NCI-H2196 treated with DMSO at 0.1 percent for 48 hours (cell line): ENCODE data around the gene MTFR2.
"Not testable (repeated sequence)": the region's sequence is repeated elsewhere in the genome, so short reads cannot be mapped to it uniquely, and the experiment has no call there.

Experiments used
- DNase-seq: peaks from one replicate; lab custom pipeline; 2025; ENCODE audit not compliant: unreplicated experiment; lab: John Stamatoyannopoulos, UW

The MTFR2 gene

GRCh38 chr6:136236466-136237293 lies 13.4 kb downstream of the MTFR2 start:
- DNase-seq = no peak

- peak; percentile 50 for DNase-seq
These were observed 14.9 kb downstream of the MTFR2 start for GRCh38 chr6:136235233-136235564.

DNA sequence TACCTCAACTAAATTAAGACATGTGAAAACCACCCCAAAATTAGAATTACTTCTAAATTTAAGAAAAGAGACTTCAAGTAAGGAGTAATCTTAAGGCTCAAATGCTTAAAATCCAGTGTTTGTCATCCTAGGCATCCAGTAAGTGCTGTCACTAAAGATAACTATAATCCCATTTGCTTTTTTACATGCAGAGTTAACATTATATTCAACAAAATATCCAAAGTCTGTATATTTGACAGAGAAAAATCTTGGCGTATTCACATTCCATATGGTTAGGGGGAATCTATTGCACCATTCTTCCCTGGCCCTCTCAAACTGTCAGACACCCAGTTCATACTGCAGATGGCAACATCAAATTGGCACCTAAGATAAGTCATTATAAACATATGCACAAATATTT lies 17.4 kb downstream of the MTFR2 start:
- DNase-seq = no peak

GRCh38 chr6:136230219-136230853 lies 19.8 kb downstream of the MTFR2 start:
- DNase-seq = no peak

DNA sequence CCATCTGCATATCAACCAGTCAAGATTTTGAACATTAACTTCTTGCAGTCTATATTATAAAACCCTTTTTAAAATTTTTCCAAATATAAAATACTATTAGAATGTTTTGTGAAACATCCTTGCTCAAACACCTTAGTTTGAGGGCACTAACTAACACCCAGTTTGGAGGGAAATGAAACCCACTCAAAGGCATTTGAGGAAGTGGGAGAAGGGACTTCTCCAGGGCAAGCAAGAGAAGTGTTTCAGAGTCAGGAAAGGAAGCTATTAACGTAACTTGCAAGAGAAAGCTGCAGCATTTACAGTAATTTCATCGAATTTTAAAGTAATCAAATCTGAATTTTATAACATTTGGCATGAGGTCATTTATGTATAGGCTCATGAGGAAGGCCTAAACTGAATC lies 21.3 kb downstream of the MTFR2 start:
- no peak for DNase-seq

- no peak for DNase-seq
These were observed 23.3 kb downstream of the MTFR2 start for GRCh38 chr6:136226674-136227377.

- peak; percentile 24 for DNase-seq
These were observed 24.0 kb downstream of the MTFR2 start for GRCh38 chr6:136226027-136226673.

- no peak for DNase-seq
These were observed 24.6 kb downstream of the MTFR2 start for GRCh38 chr6:136225496-136225895.

DNA sequence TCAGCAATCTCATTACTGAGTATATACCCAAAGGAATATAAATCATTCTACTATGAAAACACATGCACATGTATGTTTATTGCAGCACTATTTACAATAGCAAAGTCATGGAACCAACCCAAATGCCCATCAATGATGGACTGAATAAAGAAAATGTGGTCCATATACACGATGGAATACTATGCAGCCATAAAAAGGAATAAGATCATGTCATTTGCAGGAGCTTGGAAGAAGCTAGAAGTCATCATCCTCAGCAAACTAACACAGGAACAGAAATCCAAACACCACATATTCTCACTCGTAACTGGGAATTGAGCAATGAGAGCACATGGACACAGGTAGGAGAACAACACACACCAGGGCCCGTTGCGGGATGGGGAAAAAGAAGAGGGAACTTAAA lies 25.1 kb downstream of the MTFR2 start:
- not testable (repeated sequence) for DNase-seq

- no peak for DNase-seq
These were observed 33.4 kb downstream of the MTFR2 start for GRCh38 chr6:136216503-136217401.

- no peak for DNase-seq
These were observed 36.3 kb downstream of the MTFR2 start for GRCh38 chr6:136213853-136214252.

- DNase-seq = no peak
These were observed 37.0 kb downstream of the MTFR2 start for GRCh38 chr6:136213012-136213539.

- no peak for DNase-seq
These were observed 37.5 kb downstream of the MTFR2 start for GRCh38 chr6:136212608-136213007.

GRCh38 chr6:136210398-136211165 lies 39.5 kb downstream of the MTFR2 start:
- no peak for DNase-seq

- DNase-seq = no peak
These were observed 40.6 kb downstream of the MTFR2 start for GRCh38 chr6:136209496-136209895.

DNA sequence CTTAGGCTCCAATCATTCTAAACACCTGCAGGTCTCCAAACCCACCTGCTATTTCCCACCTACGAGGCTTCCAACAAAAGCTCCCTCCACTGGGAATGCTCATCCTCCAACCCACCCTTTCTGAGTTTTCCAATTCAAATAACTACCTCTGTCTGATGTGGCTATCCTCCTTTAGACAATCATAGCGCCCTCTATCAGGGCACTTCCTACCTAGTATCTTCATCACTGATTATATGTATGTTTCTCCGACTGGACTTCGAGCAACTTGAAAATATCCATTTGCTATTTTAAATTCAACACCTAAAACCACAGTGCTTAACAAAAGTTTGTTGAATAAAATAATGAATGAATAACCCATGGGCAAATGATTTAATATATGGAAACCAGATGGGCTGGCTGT lies 41.3 kb downstream of the MTFR2 start:
- no peak for DNase-seq

GRCh38 chr6:136201732-136202131 lies 48.4 kb downstream of the MTFR2 start:
- DNase-seq = no peak

DNA sequence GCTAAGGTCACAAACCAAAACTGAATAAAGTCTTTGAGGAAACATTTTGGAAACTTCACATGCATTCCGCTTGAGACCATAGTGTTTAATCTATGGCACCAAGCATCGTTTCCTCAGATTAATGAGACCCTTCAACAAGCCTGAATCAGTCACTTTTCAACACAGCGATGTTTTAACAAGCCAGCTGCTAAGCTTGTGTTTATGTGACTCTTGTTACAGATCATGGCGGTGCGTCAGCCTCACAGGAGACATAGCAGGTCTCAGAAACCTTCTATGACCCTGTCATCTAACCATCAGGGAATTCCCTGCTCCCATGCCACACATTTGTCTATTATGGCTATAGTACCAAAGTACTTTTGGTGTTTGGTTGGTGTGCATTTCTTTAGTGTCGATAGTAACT lies 57.2 kb downstream of the MTFR2 start:
- DNase-seq = no peak

DNA sequence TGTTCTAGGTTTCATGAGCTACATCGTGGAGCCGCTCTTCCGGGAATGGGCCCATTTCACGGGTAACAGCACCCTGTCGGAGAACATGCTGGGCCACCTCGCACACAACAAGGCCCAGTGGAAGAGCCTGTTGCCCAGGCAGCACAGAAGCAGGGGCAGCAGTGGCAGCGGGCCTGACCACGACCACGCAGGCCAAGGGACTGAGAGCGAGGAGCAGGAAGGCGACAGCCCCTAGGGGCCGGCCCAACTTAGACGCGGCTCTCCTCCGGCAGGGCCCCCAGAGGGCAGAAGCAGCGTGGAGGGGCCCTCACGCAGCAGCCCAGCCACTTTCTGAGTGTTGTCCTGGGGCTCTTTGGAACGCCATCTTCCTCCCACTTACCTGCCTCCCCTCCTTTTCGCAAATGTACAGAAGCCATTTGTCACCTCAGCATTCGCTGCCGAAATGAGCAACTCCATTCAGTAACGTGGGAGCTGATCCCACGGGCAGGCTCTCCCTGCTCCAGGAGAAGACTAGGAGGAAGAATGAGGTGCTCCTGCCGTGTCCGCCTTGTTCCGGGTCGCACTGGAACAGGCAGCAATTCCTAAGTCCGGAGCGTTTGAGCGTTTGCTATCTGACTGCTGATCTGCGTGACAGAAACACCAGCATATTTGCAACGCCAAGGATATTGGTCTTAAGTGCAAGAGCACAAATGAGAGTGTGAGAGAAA lies 58.4 kb downstream of the MTFR2 start:
- no peak for DNase-seq
